Caco-2 (cell line): ENCODE results near the gene CYP2B6. TPM values are rescaled to one million over a fixed set of nuclear protein-coding genes. Genes with fewer than 3 reads are reported as not detected.

Source experiments
- BruUV-seq: library from RNA; stranded (reverse); fragments of 400-500 nt; replicated peaks from 2 replicates; lab custom pipeline; 2021; lab: Mats Ljungman, UMichigan
- CTCF ChIA-PET: fragments of 300-600 bp; sonication (Branson Sonifier 250); formaldehyde crosslinking; loops from one replicate; lab custom pipeline; 2022; ENCODE audit warnings: antibody characterized with exemption; lab: Charles Lee
- POLR2A ChIA-PET: fragments of 300-600 bp; sonication (Branson Sonifier 250); formaldehyde crosslinking; loops from one replicate; lab custom pipeline; 2022; ENCODE audit warnings: antibody characterized with exemption; lab: Charles Lee
- DNase-seq, 2 experiments: peaks; one replicate each; pipeline versions ENCODE4 v3.0.0 to v3.0.0-alpha.2; 2020 to 2022
- H3K27me3 ChIP-seq: replicated peaks from 2 replicates; pipeline ENCODE4 v1.6.0; 2011; ENCODE audit warnings: low read length; ENCODE audit not compliant: control insufficient read depth, insufficient read depth
- H3K36me3 ChIP-seq: 2 replicates; pipeline ENCODE4 v1.5.1; 2011; ENCODE audit warnings: low read length; ENCODE audit not compliant: control insufficient read depth, insufficient read depth
- H3K4me1 ChIP-seq: fragments of 250-450 bp; sonication (Bioruptor Pico); 2 replicates; pipeline ENCODE4 v1.5.1; 2020; ENCODE audit warnings: mild to moderate bottlenecking
- H3K4me3 ChIP-seq: 2 replicates; pipeline ENCODE4 v1.5.1; 2011; ENCODE audit warnings: low read depth, mild to moderate bottlenecking, control low read depth, low read length
- H3K9me3 ChIP-seq: fragments of 250-450 bp; sonication (Bioruptor Pico); 2 replicates; pipeline ENCODE4 v1.5.1; 2020; ENCODE audit warnings: mild to moderate bottlenecking, moderate library complexity
- H3K27ac Mint-ChIP-seq: one replicate; pipeline ENCODE4 v1.8.0; 2022; ENCODE audit warnings: mixed read lengths; ENCODE audit not compliant: unreplicated experiment
- H3K27me3 Mint-ChIP-seq: one replicate; pipeline ENCODE4 v1.8.0; 2022; ENCODE audit warnings: mixed read lengths; ENCODE audit not compliant: insufficient read depth, unreplicated experiment
- H3K36me3 Mint-ChIP-seq: one replicate; pipeline ENCODE4 v1.8.0; 2022; ENCODE audit warnings: mild to moderate bottlenecking, mixed read lengths; ENCODE audit not compliant: insufficient read depth, unreplicated experiment
- H3K4me1 Mint-ChIP-seq: one replicate; pipeline ENCODE4 v1.8.0; 2022; ENCODE audit warnings: low read depth, mixed read lengths; ENCODE audit not compliant: unreplicated experiment
- H3K4me3 Mint-ChIP-seq: one replicate; pipeline ENCODE4 v1.8.0; 2022; ENCODE audit warnings: mild to moderate bottlenecking, moderate library complexity, mixed read lengths; ENCODE audit not compliant: unreplicated experiment
- H3K9me3 Mint-ChIP-seq: one replicate; pipeline ENCODE4 v1.8.0; 2022; ENCODE audit warnings: mixed read lengths; ENCODE audit not compliant: unreplicated experiment
- CTCF ChIP-seq, 2 experiments: fragments of 200-600 bp in 1 of 2; IDR thresholded peaks; 1 replicate in 1 of 2; 2 replicates in 1 of 2; pipeline versions ENCODE4 v1.5.1 to v1.8.0; 2011 to 2022; ENCODE audit warnings: antibody characterized with exemption in 1 of 2, control low read depth in 1 of 2, inconsistent platforms in 1 of 2, low read depth in 1 of 2, low read length in 1 of 2, mild to moderate bottlenecking in 1 of 2, moderate library complexity in 1 of 2; ENCODE audit not compliant: insufficient read depth in 1 of 2, severe bottlenecking in 1 of 2, unreplicated experiment in 1 of 2
- intact Hi-C: fragments of 100-400 bp; cut with micrococcal nuclease; formaldehyde crosslinking; loops from one replicate; pipeline ENCODE4 v1.10.0; 2022; ENCODE audit not compliant: unreplicated experiment
- total RNA-seq: library from RNA; stranded (reverse); gene quantifications from 2 replicates; pipeline ENCODE4 v1.2.3, GENCODE V29; 2022

The CYP2B6 gene
- total RNA-seq, 1 experiment from 2014 or later = 0.32 TPM

DNA sequence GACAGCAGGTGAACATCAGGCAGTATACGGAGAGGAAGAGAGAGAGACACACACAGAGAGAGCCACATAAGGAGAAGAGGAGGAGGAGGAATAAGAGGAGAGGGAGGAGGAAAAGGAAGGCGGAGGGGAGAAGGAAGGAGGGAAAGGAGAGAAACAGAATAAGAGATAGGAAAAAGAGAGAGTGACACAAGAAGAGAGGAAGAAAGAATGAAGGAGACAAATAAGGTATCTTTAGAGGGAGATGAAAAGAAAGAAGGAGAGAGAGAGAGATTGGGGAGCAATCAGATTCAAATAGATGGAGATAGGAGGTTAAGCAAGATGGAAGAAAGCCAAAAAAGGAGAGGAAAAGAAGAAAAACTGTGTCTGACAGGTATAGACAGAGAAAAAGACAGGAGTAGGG, 44.0 kb upstream of the CYP2B6 start:
- Mint-ChIP-seq H3K36me3 (no peaks in the 10 kb centered on the region), H3K27ac (no peak overlapping the region), H3K4me1 (no peaks in the 10 kb centered on the region), H3K27me3 (no peaks in the 10 kb centered on the region), H3K9me3 (peaks cover 23% of the 10 kb centered on the region), H3K4me3 (no peak overlapping the region)
- no peaks in the 10 kb centered on the region for H3K27me3 ChIP-seq
- ChIA-PET POLR2A (no interaction called here), CTCF (no interaction called here)
- H3K4me3 ChIP-seq = no peak overlapping the region
- no peaks in the 10 kb centered on the region for H3K4me1 ChIP-seq
- intact Hi-C loops = no loop called here
- DNase-seq = no peak
- TF ChIP-seq CTCF (IDR thresholded peaks at IDR 0.05; ENCODE audit: insufficient read depth in 1 of 2, low read depth in 1 of 2, low read length in 1 of 2, severe bottlenecking in 1 of 2, unreplicated experiment in 1 of 2) = no peak
- no TSS peak for BruUV-seq
- peaks cover 5% of the 10 kb centered on the region; the same call in 1 of the 2 replicates for H3K9me3 ChIP-seq
- no peaks in the 10 kb centered on the region for H3K36me3 ChIP-seq

GRCh38 chr19:40947573-40947972, 43.5 kb upstream of the CYP2B6 start:
- Histone ChIP-seq H3K9me3 (peaks cover 7% of the 10 kb centered on the region; the same call in 1 of the 2 replicates), H3K4me3 (no peak overlapping the region), H3K4me1 (no peaks in the 10 kb centered on the region), H3K27me3 (no peaks in the 10 kb centered on the region), H3K36me3 (no peaks in the 10 kb centered on the region)
- no peak for TF ChIP-seq CTCF (IDR thresholded peaks at IDR 0.05; ENCODE audit: insufficient read depth in 1 of 2, low read depth in 1 of 2, low read length in 1 of 2, severe bottlenecking in 1 of 2, unreplicated experiment in 1 of 2)
- DNase-seq = no peak
- H3K9me3 Mint-ChIP-seq = peaks cover 27% of the 10 kb centered on the region
- intact Hi-C loops = no loop called here
- no TSS peak for BruUV-seq
- no peak overlapping the region for H3K4me3 Mint-ChIP-seq
- ChIA-PET CTCF (no interaction called here), POLR2A (no interaction called here)
- no peaks in the 10 kb centered on the region for H3K27me3 Mint-ChIP-seq
- H3K36me3 Mint-ChIP-seq = no peaks in the 10 kb centered on the region
- no peak overlapping the region for H3K27ac Mint-ChIP-seq
- no peaks in the 10 kb centered on the region for H3K4me1 Mint-ChIP-seq

- ChIA-PET CTCF (no interaction called here), POLR2A (no interaction called here)
- H3K4me3 ChIP-seq = no peak overlapping the region
- Mint-ChIP-seq H3K4me1 (no peaks in the 10 kb centered on the region), H3K27ac (no peak overlapping the region), H3K4me3 (no peak overlapping the region), H3K36me3 (no peaks in the 10 kb centered on the region), H3K9me3 (peaks cover 39% of the 10 kb centered on the region), H3K27me3 (no peaks in the 10 kb centered on the region)
- no peak for TF ChIP-seq CTCF (IDR thresholded peaks at IDR 0.05; ENCODE audit: insufficient read depth in 1 of 2, low read depth in 1 of 2, low read length in 1 of 2, severe bottlenecking in 1 of 2, unreplicated experiment in 1 of 2)
- no peaks in the 10 kb centered on the region for H3K27me3 ChIP-seq
- BruUV-seq = no TSS peak
- H3K36me3 ChIP-seq = no peaks in the 10 kb centered on the region
- intact Hi-C loops = no loop called here
- DNase-seq = no peak
- peaks cover 14% of the 10 kb centered on the region for H3K9me3 ChIP-seq
- H3K4me1 ChIP-seq = no peaks in the 10 kb centered on the region
Measured at GRCh38 chr19:40948580-40949299, 42.3 kb upstream of the CYP2B6 start.
